Endothelial cell of umbilical vein (primary cell): ENCODE results near the gene EPS8.

Experiments used
- EZH2 ChIP-seq: IDR thresholded peaks from 2 replicates; pipeline ENCODE4 v1.6.1; 2012; ENCODE audit warnings: borderline replicate concordance, low read depth, mild to moderate bottlenecking, moderate library complexity, low read length, inconsistent platforms; ENCODE audit not compliant: severe bottlenecking
- FOS ChIP-seq: IDR thresholded peaks from 2 replicates; pipeline ENCODE4 v1.6.1; 2011; ENCODE audit warnings: mild to moderate bottlenecking, low read length, moderate library complexity, borderline replicate concordance; ENCODE audit not compliant: insufficient read depth
- POLR2A ChIP-seq: IDR thresholded peaks from 2 replicates; pipeline ENCODE4 v1.6.1; 2012; ENCODE audit warnings: low read depth, mild to moderate bottlenecking, control low read depth, low read length
- POLR2AphosphoS5 ChIP-seq: IDR thresholded peaks from 2 replicates; pipeline ENCODE4 v1.6.1; 2012; ENCODE audit warnings: low read depth, mild to moderate bottlenecking, control low read depth, low read length, moderate library complexity; ENCODE audit not compliant: insufficient read depth
- TF ChIP-seq, protein P1 (sequence below), 2 donors: IDR thresholded peaks; 1 replicate in 1 of 2; 2 replicates in 1 of 2; pipeline ENCODE4 v1.5.1; 2011; ENCODE audit warnings: low read length in 2 of 2, mild to moderate bottlenecking in 2 of 2, moderate library complexity in 2 of 2, control low read depth in 1 of 2, inconsistent platforms in 1 of 2, low read depth in 1 of 2; ENCODE audit not compliant: insufficient read depth in 1 of 2; ENCODE audit errors: extremely low read depth in 1 of 2

DNA sequence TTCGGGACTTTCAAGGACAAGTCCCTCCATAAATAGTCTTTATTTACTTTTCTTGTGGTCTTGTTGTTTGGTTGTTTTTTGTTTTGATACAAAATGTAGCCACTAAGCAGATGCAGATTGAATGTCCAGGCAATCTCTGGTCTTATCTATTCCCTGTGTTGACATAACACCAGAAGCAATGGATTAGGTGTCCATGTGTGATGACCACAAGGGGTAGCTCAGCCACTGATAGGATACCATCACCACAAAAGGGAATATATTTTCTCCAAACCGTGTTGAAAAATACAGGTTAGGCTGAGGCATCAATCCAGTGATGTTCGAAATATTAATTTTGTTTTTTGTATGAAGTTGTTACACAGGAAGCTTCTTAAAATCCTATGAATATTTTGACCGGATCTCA, 196.3 kb downstream of the EPS8 start:
- TF ChIP-seq POLR2A (no peak), POLR2AphosphoS5 (no peak), EZH2 (no peak), FOS (no peak)
- TF ChIP-seq, protein P1, sequence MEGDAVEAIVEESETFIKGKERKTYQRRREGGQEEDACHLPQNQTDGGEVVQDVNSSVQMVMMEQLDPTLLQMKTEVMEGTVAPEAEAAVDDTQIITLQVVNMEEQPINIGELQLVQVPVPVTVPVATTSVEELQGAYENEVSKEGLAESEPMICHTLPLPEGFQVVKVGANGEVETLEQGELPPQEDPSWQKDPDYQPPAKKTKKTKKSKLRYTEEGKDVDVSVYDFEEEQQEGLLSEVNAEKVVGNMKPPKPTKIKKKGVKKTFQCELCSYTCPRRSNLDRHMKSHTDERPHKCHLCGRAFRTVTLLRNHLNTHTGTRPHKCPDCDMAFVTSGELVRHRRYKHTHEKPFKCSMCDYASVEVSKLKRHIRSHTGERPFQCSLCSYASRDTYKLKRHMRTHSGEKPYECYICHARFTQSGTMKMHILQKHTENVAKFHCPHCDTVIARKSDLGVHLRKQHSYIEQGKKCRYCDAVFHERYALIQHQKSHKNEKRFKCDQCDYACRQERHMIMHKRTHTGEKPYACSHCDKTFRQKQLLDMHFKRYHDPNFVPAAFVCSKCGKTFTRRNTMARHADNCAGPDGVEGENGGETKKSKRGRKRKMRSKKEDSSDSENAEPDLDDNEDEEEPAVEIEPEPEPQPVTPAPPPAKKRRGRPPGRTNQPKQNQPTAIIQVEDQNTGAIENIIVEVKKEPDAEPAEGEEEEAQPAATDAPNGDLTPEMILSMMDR (IDR thresholded peaks at IDR 0.05; ENCODE audit: extremely low read depth in 1 of 2, insufficient read depth in 1 of 2, low read depth in 1 of 2, low read length in 2 of 2), result no peak
